NCI-H1048 (cell line): ENCODE data around the gene SPRN.
"Not testable (repeated sequence)": the region's sequence is repeated elsewhere in the genome, so short reads cannot be mapped to it uniquely, and the experiment has no call there.

Source experiments
- DNase-seq: peaks from one replicate; lab custom pipeline; 2025; lab: John Stamatoyannopoulos, UW

The SPRN gene

GRCh38 chr10:133405272-133405671, 19.2 kb downstream of the SPRN start:
- DNase-seq = no peak

DNA sequence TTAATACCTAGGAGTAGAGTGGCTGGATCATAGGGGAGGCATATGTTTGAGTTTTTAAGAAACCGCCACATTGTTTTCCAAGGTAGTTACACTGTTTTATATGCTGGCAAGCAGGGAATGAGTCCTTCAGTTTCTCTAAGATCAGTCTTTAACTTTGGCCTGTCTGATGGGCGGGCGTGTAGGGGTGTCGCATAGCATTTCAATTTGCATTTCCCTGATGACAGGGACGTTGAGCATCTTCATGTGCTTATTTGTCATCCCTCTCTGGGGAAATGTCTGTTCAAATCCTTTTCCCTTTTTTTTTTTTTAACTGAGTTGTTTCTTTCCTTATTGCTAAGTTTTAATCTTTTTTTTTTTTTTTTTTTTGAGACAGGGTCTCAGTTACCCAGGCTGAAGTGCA, 20.6 kb downstream of the SPRN start:
- no peak for DNase-seq

DNA sequence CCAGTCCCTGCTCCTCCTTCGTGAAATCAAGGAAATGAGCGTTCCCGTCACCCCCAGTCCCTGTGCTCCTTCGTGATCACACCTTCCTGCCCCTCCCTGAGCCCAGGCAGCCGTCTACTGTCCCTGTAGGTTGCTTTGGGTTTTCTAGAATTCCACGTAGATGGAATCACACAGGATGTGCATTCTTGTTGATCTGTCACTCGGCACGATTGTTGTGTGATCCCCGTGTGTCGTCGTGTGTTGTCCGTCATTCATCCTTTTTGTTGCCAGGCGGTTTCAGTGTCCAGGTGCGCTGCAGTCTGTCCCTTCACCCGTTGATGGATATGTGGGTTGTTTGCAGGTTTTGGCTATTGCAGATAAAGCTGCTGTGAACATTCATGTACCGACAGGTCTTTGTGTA, 21.1 kb downstream of the SPRN start:
- DNase-seq = no peak

GRCh38 chr10:133401981-133402725, 22.3 kb downstream of the SPRN start:
- DNase-seq = no peak

GRCh38 chr10:133401500-133401899, 22.9 kb downstream of the SPRN start:
- DNase-seq = no peak

- DNase-seq = no peak
Observed at GRCh38 chr10:133400624-133401424, 23.6 kb downstream of the SPRN start.

DNA sequence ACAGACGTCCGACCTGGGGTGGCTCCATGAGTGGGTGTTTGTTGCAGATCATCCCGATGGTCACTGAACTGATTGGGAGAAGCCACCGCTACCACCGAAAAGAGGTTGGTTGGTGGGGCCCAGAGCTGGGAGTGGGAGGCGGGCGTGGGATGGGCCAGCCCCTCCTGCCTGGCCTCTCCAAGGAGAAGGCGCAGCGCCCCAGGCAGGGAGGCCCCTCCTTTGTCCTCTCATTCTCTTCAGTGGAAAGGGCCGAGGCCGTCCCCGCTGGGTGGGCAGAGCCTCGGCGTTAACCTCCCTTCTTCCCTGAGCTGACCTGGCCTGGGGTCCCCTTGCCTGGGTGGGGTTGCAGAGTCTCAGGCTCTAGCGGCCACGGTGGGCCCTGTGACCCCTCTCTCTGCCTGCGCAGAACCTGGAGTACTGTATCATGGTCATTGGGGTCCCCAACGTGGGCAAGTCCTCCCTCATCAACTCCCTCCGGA, 25.3 kb downstream of the SPRN start:
- DNase-seq = no peak

DNA sequence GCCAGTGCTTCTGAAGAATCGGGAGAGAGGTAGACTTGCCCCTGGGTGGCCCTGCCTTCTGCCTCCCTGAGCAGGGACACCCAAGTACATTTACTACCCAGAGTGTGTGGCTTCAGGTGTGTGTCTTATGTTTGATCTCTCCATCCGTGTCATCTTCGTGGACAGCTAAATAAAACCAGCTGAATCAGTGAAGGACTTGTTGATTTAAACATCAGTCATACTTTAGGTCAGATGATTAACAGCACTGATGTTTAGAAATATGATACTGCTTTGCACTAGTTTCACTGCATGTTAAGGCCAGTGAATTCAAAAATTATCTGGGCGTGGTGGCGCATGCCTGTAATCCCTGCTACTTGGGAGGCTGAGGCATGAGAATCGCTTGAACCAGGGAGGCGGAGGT, 26.5 kb downstream of the SPRN start:
- DNase-seq = no peak

DNA sequence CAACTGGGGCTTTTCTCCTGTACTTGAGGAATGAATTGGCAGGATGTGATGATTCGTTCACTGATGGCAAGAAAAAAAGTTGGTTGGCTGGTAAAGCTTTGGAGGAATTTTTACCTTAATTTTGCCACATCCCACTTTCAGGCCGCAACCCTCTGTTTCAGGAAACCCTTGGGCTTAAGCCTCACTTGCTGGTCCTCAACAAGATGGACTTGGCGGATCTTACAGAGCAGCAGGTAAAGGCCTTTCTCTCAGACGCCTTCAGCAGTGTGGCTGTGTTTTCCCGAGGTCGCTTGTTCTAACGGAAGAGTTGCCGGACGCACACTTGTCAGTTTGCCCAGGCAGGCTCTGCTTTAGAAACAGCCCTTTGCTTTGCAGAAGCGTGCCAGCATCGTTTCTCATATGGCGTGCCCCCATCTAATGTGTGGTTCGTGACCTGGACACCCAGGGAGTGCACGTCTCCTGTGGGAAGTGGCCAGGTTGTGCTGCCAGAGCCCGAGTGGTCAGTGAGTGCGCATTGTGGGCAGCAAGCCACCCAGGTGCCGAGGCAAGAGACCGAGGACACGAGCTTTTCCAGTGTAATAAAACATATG, 28.3 kb downstream of the SPRN start:
- no peak for DNase-seq

GRCh38 chr10:133394801-133395221, 29.6 kb downstream of the SPRN start:
- DNase-seq = no peak

DNA sequence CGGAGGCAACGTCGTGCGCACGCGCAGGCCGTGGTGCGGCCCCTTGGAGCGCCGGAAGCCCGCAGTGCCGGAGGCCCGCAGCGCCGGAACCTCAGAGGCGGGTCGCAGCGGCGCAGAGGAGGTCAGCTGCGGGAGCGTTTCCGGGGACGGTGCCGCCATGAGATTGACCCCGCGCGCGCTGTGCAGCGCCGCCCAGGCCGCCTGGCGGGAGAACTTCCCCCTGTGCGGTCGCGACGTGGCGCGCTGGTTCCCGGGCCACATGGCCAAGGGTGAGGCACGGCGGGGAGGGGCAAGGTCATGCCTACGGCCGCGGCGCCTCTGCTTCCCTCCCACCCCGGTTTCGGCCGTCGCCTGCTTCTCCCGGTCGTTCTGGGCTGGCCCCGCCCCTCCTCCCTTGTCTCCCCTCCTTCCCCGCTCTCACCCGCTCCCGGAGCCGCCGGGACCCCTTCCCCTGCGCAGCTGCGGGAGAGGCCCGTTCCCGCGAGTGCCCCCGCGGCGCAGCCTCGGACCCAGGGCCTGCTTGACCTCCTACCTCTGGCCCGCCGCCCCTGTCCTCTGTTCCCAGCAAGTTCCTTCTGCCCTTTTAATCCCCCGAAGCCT, 30.3 kb downstream of the SPRN start, which contains the start of gene MTG1:
Gene MTG1, plus strand, starts transcription at position 94 of the 600 bp plus-strand sequence. Its CDS starts 64 bp downstream, at position 158.
- peak; percentile 71 for DNase-seq

DNA sequence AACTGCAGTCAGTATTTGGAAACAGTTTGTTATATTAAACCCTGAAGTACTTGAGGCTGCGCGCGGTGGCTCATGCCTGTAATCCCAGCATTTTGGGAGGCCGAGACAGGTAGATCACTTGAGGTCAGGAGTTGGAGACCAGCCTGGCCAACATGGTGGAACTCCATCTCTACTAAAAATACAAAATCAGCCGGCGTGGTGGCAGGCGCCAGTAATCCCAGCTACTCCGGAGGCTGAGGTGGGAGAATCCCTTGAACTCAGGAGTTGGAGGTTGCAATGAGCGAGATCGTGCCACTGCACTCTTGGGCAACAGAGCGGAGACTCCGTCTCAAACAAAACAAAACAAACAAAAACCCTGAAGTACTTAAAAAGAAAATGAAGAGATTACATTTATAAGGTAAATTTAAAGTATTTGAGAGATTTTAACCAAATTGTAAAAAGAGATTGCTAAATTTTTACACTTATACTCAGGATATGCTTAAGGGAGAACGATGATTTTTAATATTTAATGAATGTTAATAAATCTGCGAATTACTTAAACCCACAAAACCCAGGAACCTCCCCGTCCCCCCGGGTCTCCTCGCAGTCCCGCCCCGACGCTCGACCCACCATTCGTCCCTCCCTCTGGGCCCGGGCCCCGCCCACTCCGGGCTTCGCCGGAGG, 30.9 kb downstream of the SPRN start:
- DNase-seq = no peak

GRCh38 chr10:133391761-133392518, 32.5 kb downstream of the SPRN start:
- no peak for DNase-seq

DNA sequence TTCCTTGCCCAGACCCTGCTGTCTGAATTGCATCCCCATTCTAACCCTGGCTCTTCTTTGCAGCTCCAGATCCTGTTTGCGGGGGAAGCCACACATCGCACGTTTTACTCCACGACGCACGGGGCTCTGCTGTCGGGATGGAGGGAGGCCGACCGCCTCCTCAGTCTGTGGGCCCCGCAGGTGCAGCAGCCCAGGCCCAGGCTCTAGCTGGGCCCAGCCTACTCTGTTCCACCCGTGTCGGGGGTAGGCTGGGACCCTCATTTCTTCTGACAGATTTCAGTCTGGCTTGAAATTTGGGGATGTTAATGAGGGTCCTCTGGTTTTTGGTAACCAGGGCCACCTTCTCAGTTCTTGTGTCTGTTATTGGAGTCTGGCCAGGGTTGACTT, 33.2 kb downstream of the SPRN start:
- DNase-seq = no peak

GRCh38 chr10:133390597-133391248, 33.7 kb downstream of the SPRN start:
- no peak for DNase-seq

GRCh38 chr10:133388973-133389818, 35.2 kb downstream of the SPRN start:
- no peak for DNase-seq

GRCh38 chr10:133388236-133388972, 36.0 kb downstream of the SPRN start:
- DNase-seq = no peak

DNA sequence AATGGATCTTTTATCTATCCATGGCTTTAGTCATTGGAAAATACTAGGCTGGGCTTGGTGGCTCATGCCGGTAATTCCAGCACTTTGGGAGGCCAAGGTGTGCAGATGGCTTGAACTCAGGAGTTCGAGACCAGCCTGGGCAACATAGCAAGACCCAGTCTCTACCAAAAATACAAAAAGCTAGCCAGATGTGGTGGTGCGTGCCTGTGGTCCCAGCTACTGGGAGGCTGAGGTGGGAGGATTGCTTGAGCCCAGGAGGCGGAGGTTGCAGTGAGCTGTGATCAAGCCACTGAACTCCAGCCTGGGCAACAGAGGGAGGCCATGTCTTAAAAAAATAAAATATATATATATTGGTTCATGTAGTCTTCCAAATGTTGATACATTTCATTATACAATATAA, 37.5 kb downstream of the SPRN start:
- not testable (repeated sequence) for DNase-seq

DNA sequence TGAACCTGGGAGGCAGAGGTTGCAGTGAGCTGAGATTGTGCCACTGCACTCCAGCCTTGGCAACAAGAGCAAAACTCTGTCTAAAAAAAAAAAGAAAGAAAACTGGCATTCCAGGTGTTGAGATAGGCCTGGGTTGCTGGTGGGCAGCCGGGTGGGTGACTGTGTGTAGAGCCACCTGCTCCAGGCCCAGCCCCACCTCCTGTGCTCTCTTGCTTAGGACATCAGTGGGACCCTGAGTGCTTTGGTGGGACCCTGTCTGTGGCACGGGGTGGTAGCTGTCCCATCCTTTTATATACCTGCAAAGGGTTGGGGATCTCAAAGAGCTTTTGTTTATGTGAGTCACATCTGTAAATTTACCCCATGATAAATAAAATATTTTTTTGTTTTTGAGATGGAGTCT, 39.2 kb downstream of the SPRN start:
- DNase-seq = no peak
